NAMALWA (cell line): ENCODE results near the gene HOXB13.

Source experiments
- DNase-seq: peaks from one replicate; pipeline ENCODE4 v3.0.0-alpha.2; 2015; ENCODE audit warnings: low spot score

HOXB13 gene

GRCh38 chr17:48728232-48729231, at the start of gene HOXB13:
Gene HOXB13 (minus strand): TSS chr17:48728750. CDS start chr17:48728593, 157 bp downstream.
- no peak for DNase-seq

GRCh38 chr17:48776602-48777001, 48.1 kb upstream of the HOXB13 start:
- DNase-seq = no peak

GRCh38 chr17:48773245-48773644, 44.7 kb upstream of the HOXB13 start:
- no peak for DNase-seq

- DNase-seq = no peak
Measured at GRCh38 chr17:48770954-48771353, 42.4 kb upstream of the HOXB13 start.

DNA sequence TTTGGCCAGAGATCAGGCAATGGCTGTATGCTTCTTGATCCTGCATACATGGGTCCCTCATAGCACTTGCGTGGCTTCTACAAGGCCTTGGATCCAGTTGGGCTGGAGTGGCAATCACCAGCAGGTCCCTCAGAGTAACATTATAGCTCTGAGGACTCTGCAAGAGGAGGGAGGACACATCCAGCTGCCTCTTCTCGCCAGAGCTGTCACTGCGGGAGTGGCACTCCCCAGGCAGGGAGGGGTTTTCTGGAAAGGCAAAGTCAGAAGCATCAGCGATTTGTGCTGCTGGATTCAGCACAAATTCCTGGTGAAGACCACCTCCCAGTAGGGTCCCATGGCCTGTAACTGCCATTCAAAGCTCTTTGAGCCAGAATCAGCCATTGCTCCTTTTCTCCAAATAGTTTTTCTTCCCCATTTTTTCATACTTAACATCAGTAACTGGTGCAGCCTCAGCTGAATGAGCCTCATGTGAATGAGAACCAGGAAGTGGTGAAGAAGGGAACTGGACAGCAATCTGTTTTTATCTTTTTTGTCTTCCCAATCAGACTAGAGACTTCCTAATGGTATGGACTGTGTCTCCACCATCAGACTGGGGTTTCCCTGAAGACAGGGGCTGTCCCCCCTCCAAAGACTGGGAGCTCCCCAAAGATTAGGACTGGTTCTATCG, 40.6 kb upstream of the HOXB13 start:
- DNase-seq = no peak

- no peak for DNase-seq
Measured at GRCh38 chr17:48767263-48767774, 38.8 kb upstream of the HOXB13 start.

DNA sequence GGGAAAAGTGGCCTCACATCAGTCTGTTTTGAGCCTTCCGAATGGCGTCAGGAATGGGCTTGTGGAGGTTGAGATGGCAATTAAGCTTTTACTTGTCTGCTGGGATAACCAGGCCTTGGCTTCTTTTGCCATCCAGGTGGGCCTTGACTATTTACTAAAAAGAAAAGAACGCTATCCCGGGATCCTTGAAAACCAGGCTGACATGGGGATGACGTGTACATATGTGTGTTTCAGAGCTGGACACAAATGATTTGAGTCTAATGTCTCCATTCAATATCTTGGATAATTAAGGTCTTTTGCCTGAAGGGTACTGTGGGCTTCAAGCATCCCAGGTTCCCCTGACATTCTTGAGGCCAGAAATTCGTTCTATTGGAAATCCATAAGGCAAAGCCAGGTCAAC, 32.6 kb upstream of the HOXB13 start:
- DNase-seq = no peak

- no peak for DNase-seq
Measured at GRCh38 chr17:48760411-48760810, 31.9 kb upstream of the HOXB13 start.

DNA sequence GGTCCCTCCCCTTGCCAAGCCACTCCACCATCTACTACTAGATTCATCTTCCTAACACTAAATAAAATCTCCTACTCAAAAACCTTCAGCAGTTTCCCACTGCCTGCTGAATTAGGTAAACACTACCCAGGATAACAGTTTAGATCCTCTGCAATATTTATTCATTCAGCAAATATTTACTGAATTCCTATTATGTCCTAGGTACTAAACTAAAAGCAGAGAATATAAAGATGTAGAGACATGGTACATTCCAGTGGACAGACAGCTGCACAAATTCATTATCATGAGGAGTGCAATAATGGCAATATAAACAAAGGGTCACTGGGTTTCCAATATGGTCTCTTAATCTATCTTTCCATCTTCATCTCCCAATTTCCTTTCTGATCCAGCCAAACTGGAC, 30.7 kb upstream of the HOXB13 start:
- DNase-seq = no peak

- no peak for DNase-seq
Measured at GRCh38 chr17:48757524-48757961, 29.0 kb upstream of the HOXB13 start.

- no peak for DNase-seq
Measured at GRCh38 chr17:48756830-48757251, 28.3 kb upstream of the HOXB13 start.

DNA sequence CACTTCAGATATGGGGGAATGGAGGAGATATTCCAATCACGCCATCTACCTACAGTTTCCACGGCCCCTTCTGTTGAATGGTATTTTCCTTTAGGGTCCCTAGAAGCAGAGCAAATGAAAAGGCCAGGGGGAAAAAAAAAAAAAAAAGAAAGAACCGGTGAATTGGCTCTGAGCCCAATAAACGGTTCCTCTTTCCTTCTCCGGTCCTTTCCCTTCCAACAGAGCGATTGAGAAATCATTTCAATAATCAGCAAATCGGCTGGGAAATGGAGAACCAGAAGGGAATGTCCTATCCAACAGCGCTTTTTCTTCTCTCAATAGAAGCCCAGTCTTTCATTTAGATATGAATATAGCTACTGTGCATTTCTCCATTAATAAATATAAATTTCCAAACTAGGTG, 26.8 kb upstream of the HOXB13 start:
- DNase-seq = no peak

- DNase-seq = no peak
Measured at GRCh38 chr17:48754500-48755261, 26.1 kb upstream of the HOXB13 start.

DNA sequence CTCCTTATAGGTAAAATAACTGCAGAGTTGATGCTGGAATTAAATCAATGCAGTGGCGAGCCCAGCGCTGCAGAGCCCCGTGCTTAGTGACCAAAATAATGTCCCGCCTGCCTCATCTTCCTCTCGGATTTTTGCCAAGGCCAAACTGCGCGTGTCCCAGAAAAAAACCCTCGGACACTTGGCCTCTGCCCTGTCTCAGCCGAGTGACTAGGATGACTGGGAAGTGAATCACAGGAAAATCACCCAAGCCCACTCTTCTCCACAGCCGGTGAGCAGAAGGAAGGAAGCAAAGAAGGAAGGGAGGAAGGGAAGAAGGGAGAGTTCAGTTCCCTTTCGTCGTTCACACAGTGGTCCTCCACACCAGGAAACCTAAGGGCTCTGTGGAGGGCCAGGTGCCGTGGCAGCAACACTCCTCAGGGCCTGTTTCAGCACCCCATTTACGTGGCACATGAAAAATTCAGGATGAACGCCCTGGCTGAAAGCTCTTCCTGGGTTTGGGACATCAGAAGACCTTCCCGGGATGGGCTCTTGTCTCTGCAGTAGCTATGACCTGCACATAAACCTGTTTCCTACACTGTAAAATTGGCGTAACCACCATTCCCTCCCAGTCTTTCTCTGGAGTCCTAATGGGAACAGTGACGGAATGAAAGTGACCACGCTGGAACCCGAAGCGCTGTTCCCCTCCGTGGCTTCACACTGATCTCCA, 25.4 kb upstream of the HOXB13 start:
- no peak for DNase-seq

GRCh38 chr17:48752399-48753288, 24.1 kb upstream of the HOXB13 start:
- no peak for DNase-seq

GRCh38 chr17:48751733-48752398, 23.3 kb upstream of the HOXB13 start:
- DNase-seq = no peak

GRCh38 chr17:48751172-48751571, 22.6 kb upstream of the HOXB13 start:
- no peak for DNase-seq

- no peak for DNase-seq
Measured at GRCh38 chr17:48749621-48750553, 21.3 kb upstream of the HOXB13 start.
